Measurements from ENCODE around the gene AZIN2. TPM values are rescaled to one million over a fixed set of nuclear protein-coding genes. Genes with fewer than 3 reads are reported as not detected.

The AZIN2 gene
- total and polyA plus RNA-seq, 2 of the 8 experiments (the other 6 are each of a cell fraction or from before 2014, with no cell fraction given) = 0.22 to 0.91 TPM

DNA sequence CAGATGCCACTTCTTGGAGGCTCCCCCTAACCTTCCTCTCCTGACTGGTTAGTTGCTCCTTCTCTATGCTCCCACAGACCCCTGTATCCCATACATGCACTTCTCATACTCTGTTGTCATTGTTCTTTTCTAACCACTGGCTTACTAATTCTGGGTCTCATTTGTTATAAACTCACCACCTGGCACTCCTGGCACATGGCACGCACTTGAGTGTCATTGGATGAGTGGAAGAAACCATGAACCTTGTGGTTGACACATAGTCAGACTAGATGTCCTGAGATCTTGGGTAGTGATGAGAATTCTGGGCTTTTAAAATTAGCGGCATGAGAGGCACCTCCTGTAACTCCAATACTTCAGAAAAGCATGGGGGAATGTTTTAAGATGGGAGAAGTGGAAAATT lies 51.6 kb downstream of the AZIN2 start (continued):
- TF ChIP-seq, protein P1, sequence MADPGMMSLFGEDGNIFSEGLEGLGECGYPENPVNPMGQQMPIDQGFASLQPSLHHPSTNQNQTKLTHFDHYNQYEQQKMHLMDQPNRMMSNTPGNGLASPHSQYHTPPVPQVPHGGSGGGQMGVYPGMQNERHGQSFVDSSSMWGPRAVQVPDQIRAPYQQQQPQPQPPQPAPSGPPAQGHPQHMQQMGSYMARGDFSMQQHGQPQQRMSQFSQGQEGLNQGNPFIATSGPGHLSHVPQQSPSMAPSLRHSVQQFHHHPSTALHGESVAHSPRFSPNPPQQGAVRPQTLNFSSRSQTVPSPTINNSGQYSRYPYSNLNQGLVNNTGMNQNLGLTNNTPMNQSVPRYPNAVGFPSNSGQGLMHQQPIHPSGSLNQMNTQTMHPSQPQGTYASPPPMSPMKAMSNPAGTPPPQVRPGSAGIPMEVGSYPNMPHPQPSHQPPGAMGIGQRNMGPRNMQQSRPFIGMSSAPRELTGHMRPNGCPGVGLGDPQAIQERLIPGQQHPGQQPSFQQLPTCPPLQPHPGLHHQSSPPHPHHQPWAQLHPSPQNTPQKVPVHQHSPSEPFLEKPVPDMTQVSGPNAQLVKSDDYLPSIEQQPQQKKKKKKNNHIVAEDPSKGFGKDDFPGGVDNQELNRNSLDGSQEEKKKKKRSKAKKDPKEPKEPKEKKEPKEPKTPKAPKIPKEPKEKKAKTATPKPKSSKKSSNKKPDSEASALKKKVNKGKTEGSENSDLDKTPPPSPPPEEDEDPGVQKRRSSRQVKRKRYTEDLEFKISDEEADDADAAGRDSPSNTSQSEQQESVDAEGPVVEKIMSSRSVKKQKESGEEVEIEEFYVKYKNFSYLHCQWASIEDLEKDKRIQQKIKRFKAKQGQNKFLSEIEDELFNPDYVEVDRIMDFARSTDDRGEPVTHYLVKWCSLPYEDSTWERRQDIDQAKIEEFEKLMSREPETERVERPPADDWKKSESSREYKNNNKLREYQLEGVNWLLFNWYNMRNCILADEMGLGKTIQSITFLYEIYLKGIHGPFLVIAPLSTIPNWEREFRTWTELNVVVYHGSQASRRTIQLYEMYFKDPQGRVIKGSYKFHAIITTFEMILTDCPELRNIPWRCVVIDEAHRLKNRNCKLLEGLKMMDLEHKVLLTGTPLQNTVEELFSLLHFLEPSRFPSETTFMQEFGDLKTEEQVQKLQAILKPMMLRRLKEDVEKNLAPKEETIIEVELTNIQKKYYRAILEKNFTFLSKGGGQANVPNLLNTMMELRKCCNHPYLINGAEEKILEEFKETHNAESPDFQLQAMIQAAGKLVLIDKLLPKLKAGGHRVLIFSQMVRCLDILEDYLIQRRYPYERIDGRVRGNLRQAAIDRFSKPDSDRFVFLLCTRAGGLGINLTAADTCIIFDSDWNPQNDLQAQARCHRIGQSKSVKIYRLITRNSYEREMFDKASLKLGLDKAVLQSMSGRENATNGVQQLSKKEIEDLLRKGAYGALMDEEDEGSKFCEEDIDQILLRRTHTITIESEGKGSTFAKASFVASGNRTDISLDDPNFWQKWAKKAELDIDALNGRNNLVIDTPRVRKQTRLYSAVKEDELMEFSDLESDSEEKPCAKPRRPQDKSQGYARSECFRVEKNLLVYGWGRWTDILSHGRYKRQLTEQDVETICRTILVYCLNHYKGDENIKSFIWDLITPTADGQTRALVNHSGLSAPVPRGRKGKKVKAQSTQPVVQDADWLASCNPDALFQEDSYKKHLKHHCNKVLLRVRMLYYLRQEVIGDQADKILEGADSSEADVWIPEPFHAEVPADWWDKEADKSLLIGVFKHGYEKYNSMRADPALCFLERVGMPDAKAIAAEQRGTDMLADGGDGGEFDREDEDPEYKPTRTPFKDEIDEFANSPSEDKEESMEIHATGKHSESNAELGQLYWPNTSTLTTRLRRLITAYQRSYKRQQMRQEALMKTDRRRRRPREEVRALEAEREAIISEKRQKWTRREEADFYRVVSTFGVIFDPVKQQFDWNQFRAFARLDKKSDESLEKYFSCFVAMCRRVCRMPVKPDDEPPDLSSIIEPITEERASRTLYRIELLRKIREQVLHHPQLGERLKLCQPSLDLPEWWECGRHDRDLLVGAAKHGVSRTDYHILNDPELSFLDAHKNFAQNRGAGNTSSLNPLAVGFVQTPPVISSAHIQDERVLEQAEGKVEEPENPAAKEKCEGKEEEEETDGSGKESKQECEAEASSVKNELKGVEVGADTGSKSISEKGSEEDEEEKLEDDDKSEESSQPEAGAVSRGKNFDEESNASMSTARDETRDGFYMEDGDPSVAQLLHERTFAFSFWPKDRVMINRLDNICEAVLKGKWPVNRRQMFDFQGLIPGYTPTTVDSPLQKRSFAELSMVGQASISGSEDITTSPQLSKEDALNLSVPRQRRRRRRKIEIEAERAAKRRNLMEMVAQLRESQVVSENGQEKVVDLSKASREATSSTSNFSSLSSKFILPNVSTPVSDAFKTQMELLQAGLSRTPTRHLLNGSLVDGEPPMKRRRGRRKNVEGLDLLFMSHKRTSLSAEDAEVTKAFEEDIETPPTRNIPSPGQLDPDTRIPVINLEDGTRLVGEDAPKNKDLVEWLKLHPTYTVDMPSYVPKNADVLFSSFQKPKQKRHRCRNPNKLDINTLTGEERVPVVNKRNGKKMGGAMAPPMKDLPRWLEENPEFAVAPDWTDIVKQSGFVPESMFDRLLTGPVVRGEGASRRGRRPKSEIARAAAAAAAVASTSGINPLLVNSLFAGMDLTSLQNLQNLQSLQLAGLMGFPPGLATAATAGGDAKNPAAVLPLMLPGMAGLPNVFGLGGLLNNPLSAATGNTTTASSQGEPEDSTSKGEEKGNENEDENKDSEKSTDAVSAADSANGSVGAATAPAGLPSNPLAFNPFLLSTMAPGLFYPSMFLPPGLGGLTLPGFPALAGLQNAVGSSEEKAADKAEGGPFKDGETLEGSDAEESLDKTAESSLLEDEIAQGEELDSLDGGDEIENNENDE (IDR thresholded peaks at IDR 0.05; ENCODE audit: insufficient replicate concordance, low read length) = no peak
- TF ChIP-seq YY1 (IDR thresholded peaks at IDR 0.05; ENCODE audit: low read depth, low read length) (no peak), TAF7 (optimal IDR thresholded peaks at IDR 0.05; ENCODE audit: borderline replicate concordance, low read depth, low read length) (no peak), CREB1 (IDR thresholded peaks at IDR 0.05) (no peak)
- TF ChIP-seq, protein P2, sequence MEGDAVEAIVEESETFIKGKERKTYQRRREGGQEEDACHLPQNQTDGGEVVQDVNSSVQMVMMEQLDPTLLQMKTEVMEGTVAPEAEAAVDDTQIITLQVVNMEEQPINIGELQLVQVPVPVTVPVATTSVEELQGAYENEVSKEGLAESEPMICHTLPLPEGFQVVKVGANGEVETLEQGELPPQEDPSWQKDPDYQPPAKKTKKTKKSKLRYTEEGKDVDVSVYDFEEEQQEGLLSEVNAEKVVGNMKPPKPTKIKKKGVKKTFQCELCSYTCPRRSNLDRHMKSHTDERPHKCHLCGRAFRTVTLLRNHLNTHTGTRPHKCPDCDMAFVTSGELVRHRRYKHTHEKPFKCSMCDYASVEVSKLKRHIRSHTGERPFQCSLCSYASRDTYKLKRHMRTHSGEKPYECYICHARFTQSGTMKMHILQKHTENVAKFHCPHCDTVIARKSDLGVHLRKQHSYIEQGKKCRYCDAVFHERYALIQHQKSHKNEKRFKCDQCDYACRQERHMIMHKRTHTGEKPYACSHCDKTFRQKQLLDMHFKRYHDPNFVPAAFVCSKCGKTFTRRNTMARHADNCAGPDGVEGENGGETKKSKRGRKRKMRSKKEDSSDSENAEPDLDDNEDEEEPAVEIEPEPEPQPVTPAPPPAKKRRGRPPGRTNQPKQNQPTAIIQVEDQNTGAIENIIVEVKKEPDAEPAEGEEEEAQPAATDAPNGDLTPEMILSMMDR (IDR thresholded peaks at IDR 0.05; ENCODE audit: control extremely low read depth in 1 of 3, insufficient read depth in 1 of 3, low read depth in 1 of 3, low read length in 3 of 3) = no peak

All from H1 (cell line).